ENCODE data around the gene UCP2.

Gene UCP2

GRCh38 chr11:73969091-73969490 lies 13.6 kb downstream of the UCP2 start:
- DNase-seq, result no peak

GRCh38 chr11:73968356-73968966 lies 14.2 kb downstream of the UCP2 start:
- no peak for DNase-seq

GRCh38 chr11:73965764-73966121 lies 16.9 kb downstream of the UCP2 start:
- no peak for DNase-seq

GRCh38 chr11:73965076-73965763 lies 17.4 kb downstream of the UCP2 start:
- DNase-seq, result peak; percentile 26

GRCh38 chr11:73963861-73964260 lies 18.8 kb downstream of the UCP2 start:
- no peak for DNase-seq

- DNase-seq, result no peak
These were observed 20.4 kb downstream of the UCP2 start for GRCh38 chr11:73962101-73962705.

GRCh38 chr11:73961321-73961720 lies 21.3 kb downstream of the UCP2 start:
- DNase-seq, result peak; percentile 63

GRCh38 chr11:73958521-73959141 lies 24.0 kb downstream of the UCP2 start:
- DNase-seq, result no peak

- no peak for DNase-seq
These were observed 24.8 kb downstream of the UCP2 start for GRCh38 chr11:73957654-73958361.

- no peak for DNase-seq
These were observed 25.6 kb downstream of the UCP2 start for GRCh38 chr11:73956876-73957653.

- DNase-seq, result no peak
These were observed 30.8 kb downstream of the UCP2 start for GRCh38 chr11:73951797-73952196.

- peak; percentile 29 for DNase-seq
These were observed 31.6 kb downstream of the UCP2 start, which contains the start of gene DNAJB13 for GRCh38 chr11:73950869-73951710. Gene DNAJB13 (plus strand): TSS chr11:73951026. CDS start chr11:73951070, 44 bp downstream.

- DNase-seq, result no peak
These were observed 32.7 kb downstream of the UCP2 start for GRCh38 chr11:73949912-73950311.

GRCh38 chr11:73949246-73949645 lies 33.4 kb downstream of the UCP2 start:
- DNase-seq, result no peak

- no peak for DNase-seq
These were observed 35.7 kb downstream of the UCP2 start for GRCh38 chr11:73946798-73947458.

- no peak for DNase-seq
These were observed 37.2 kb downstream of the UCP2 start for GRCh38 chr11:73945396-73945795.

GRCh38 chr11:73944901-73945300 lies 37.7 kb downstream of the UCP2 start:
- no peak for DNase-seq

GRCh38 chr11:73944085-73944484 lies 38.6 kb downstream of the UCP2 start:
- no peak for DNase-seq

GRCh38 chr11:73942010-73942409 lies 40.6 kb downstream of the UCP2 start:
- DNase-seq, result no peak

GRCh38 chr11:73940801-73941570 lies 41.7 kb downstream of the UCP2 start:
- DNase-seq, result no peak

All from fibroblast of skin of right biceps (primary cell).